22Rv1 (cell line): ENCODE results near the gene CPA2.
"Not testable (repeated sequence)": the region's sequence is repeated elsewhere in the genome, so short reads cannot be mapped to it uniquely, and the experiment has no call there.

Experiments
- H3K27ac ChIP-seq: fragments of 450-650 bp; 2 replicates; pipeline ENCODE4 v1.5.1; 2017
- CTCF ChIP-seq: fragments of 450-650 bp; IDR thresholded peaks from 2 replicates; pipeline ENCODE4 v1.5.1; 2017; ENCODE audit warnings: mild to moderate bottlenecking
- ZFX ChIP-seq: fragments of 450-650 bp; IDR thresholded peaks from 2 replicates; pipeline ENCODE4 v1.6.1; 2017; ENCODE audit warnings: antibody characterized with exemption, borderline replicate concordance

The CPA2 gene

DNA sequence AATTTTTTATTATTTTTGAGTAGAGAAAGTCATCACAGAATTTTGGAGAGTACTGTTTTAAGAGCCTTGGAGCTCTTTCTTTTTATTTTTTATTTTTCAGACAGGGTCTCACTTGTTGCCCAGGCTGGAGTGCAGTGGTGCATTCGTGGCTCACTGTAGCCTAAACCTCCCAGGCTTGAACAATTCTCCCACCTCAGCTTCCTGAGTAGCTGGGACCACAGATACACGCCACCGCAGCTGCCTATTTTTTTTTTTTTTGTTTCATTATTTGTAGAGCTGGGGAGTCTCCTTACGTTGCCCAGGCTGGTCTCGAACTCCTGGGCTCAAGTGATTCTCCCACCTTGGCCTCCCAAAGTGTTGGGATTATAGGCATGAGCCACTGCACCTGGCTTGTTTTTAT, 36.9 kb downstream of the CPA2 start:
- no peak overlapping the region for H3K27ac ChIP-seq
- TF ChIP-seq ZFX (no peak), CTCF (no peak)

- no peak for TF ChIP-seq CTCF
- TF ChIP-seq ZFX, result no peak
Measured at GRCh38 chr7:130303982-130304381, 37.3 kb downstream of the CPA2 start.

GRCh38 chr7:130304878-130305277, 38.2 kb downstream of the CPA2 start:
- H3K27ac ChIP-seq, result no peak overlapping the region
- TF ChIP-seq ZFX (no peak), CTCF (no peak)

More at GRCh38 chr7:130303982-130304381, 37.3 kb downstream of the CPA2 start:
- no peak overlapping the region for H3K27ac ChIP-seq

DNA sequence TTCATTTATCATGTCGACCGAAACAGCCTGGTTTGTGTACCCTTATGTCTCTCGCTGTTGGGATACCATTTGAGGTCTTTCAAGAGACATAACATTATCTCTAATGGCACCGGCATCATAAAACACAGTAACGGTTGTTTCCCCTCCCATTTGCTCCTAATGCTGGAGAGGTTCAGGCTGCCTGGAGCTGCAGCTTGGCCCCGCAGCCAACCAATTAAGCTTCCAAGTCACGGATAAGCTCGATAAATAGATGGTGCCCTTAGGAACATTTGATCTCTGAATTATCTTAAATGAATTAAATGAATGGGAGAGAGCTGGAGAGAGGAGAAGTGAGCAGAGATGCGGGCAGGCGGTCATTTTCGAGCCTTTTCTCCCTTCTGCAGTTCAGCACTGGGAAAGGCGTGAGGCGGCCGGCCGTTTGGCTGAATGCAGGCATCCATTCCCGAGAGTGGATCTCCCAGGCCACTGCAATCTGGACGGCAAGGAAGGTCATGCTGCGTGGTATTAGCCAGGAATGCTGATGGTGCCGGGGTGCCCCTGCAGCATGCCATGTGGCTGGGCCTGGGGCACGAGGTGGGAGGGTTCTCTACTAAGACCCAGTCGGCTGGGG, 38.9 kb downstream of the CPA2 start:
- H3K27ac ChIP-seq, result no peak overlapping the region
- TF ChIP-seq ZFX, result no peak
- no peak for TF ChIP-seq CTCF

- TF ChIP-seq ZFX (no peak), CTCF (no peak)
- H3K27ac ChIP-seq, result no peak overlapping the region
Measured at GRCh38 chr7:130309986-130310385, 43.3 kb downstream of the CPA2 start.

- TF ChIP-seq ZFX (no peak), CTCF (no peak)
- no peak overlapping the region for H3K27ac ChIP-seq
Measured at GRCh38 chr7:130314305-130314704, 47.6 kb downstream of the CPA2 start.

GRCh38 chr7:130319541-130319940, 52.9 kb downstream of the CPA2 start:
- TF ChIP-seq CTCF, result no peak
- TF ChIP-seq ZFX, result no peak
- no peak overlapping the region for H3K27ac ChIP-seq

GRCh38 chr7:130321542-130322229, 55.0 kb downstream of the CPA2 start:
- H3K27ac ChIP-seq, result not testable (repeated sequence)
